SKM-1 (cell line): ENCODE measurements around the gene MYRIP.

Experiments used
- DNase-seq: peaks from one replicate; lab custom pipeline; 2025; ENCODE audit not compliant: unreplicated experiment; lab: John Stamatoyannopoulos, UW

The MYRIP gene

GRCh38 chr3:40178012-40178594, 368.7 kb downstream of the MYRIP start:
- DNase-seq, result no peak

GRCh38 chr3:40179016-40179415, 369.6 kb downstream of the MYRIP start:
- DNase-seq, result peak; percentile 3

- no peak for DNase-seq
Observed at GRCh38 chr3:40181182-40181581, 371.8 kb downstream of the MYRIP start.

- DNase-seq, result no peak
Observed at GRCh38 chr3:40185029-40185695, 375.8 kb downstream of the MYRIP start.

GRCh38 chr3:40186508-40186907, 377.1 kb downstream of the MYRIP start:
- no peak for DNase-seq

- DNase-seq, result no peak
Observed at GRCh38 chr3:40187945-40188344, 378.5 kb downstream of the MYRIP start.

GRCh38 chr3:40189118-40189517, 379.7 kb downstream of the MYRIP start:
- no peak for DNase-seq

- DNase-seq, result no peak
Observed at GRCh38 chr3:40190056-40190455, 380.6 kb downstream of the MYRIP start.

- no peak for DNase-seq
Observed at GRCh38 chr3:40191251-40191650, 381.8 kb downstream of the MYRIP start.

GRCh38 chr3:40191850-40192448, 382.5 kb downstream of the MYRIP start:
- peak; percentile 6 for DNase-seq

GRCh38 chr3:40192628-40193027, 383.2 kb downstream of the MYRIP start:
- DNase-seq, result no peak

GRCh38 chr3:40196966-40197365, 387.6 kb downstream of the MYRIP start:
- no peak for DNase-seq

- no peak for DNase-seq
Observed at GRCh38 chr3:40200692-40201316, 391.4 kb downstream of the MYRIP start.

- no peak for DNase-seq
Observed at GRCh38 chr3:40201770-40202169, 392.4 kb downstream of the MYRIP start.

GRCh38 chr3:40206522-40206921, 397.1 kb downstream of the MYRIP start:
- no peak for DNase-seq

GRCh38 chr3:40207796-40208195, 398.4 kb downstream of the MYRIP start:
- DNase-seq, result no peak

GRCh38 chr3:40208251-40208650, 398.8 kb downstream of the MYRIP start:
- DNase-seq, result no peak

- no peak for DNase-seq
Observed at GRCh38 chr3:40211579-40211978, 402.2 kb downstream of the MYRIP start.

- no peak for DNase-seq
Observed at GRCh38 chr3:40213556-40213955, 404.1 kb downstream of the MYRIP start.

GRCh38 chr3:40215015-40215414, 405.6 kb downstream of the MYRIP start:
- no peak for DNase-seq

- DNase-seq, result no peak
Observed at GRCh38 chr3:40216471-40216870, 407.1 kb downstream of the MYRIP start.

- no peak for DNase-seq
Observed at GRCh38 chr3:40223856-40224255, 414.4 kb downstream of the MYRIP start.
